ENCODE results near the gene FAM222B.

GRCh38 chr17:28719021-28719433 lies 123.6 kb downstream of the FAM222B start:
- TF ChIP-seq CTCF (IDR thresholded peaks at IDR 0.05) (no peak), POLR2A (IDR thresholded peaks at IDR 0.05) (no peak), POLR2AphosphoS5 (IDR thresholded peaks at IDR 0.05; ENCODE audit: insufficient read depth in 1 of 2, low read depth in 1 of 2) (no peak)
